Prostate gland (tissue), 2 donors: Measurements from ENCODE around the gene PDE12. TPM values are rescaled to one million over a fixed set of nuclear protein-coding genes. Genes with fewer than 3 reads are reported as not detected.
"Not testable (repeated sequence)": the region's sequence is repeated elsewhere in the genome, so short reads cannot be mapped to it uniquely, and the experiment has no call there.

Experiments
- DNase-seq: peaks from one replicate; pipeline ENCODE4 v3.0.0-alpha.2; 2019; ENCODE audit warnings: low spot score
- H3K27ac ChIP-seq, 2 donors: fragments of 200-600 bp; sonication (generic); 2 replicates each; pipeline ENCODE4 v1.5.1; 2017 to 2019
- H3K27me3 ChIP-seq: fragments of 200-600 bp; sonication (generic); replicated peaks from 2 replicates; pipeline ENCODE4 v1.5.1; 2019; ENCODE audit not compliant: insufficient read depth
- H3K36me3 ChIP-seq, 2 donors: fragments of 200-600 bp; sonication (generic); 1 replicate in 1 of 2; 2 replicates in 1 of 2; pipeline versions ENCODE4 v1.5.1 to v1.8.1; 2017 to 2019
- H3K4me1 ChIP-seq: fragments of 200-600 bp; sonication (generic); replicated peaks from 2 replicates; pipeline ENCODE4 v1.5.1; 2019
- H3K4me3 ChIP-seq, 2 donors: fragments of 200-600 bp; sonication (generic); 2 replicates each; pipeline ENCODE4 v1.5.1; 2017 to 2019
- H3K9me3 ChIP-seq: fragments of 200-600 bp; sonication (generic); 2 replicates; pipeline ENCODE4 v1.5.1; 2017
- CTCF ChIP-seq, 4 experiments: fragments of 200-600 bp in 2 of 4; fragments of 450-650 bp in 2 of 4; sonication (generic) in 2 of 4; IDR thresholded peaks; 1 replicate in 3 of 4; 2 replicates in 1 of 4; pipeline ENCODE4 v1.5.1; 2016 to 2019; ENCODE audit warnings: antibody characterized with exemption in 4 of 4, mild to moderate bottlenecking in 2 of 4, moderate library complexity in 2 of 4
- POLR2A ChIP-seq: fragments of 450-650 bp; IDR thresholded peaks from one replicate; pipeline ENCODE4 v1.6.1; 2016; ENCODE audit warnings: antibody characterized with exemption, mild to moderate bottlenecking
- POLR2AphosphoS5 ChIP-seq: sonication (generic); formaldehyde crosslinking; IDR thresholded peaks from one replicate; pipeline ENCODE4 v1.6.1; 2017; ENCODE audit warnings: antibody characterized with exemption
- WGBS: methylation state at CpG from one replicate; pipeline ENCODE4 v1.1.5; 2018; 5-methylcytosine and 5-hydroxymethylcytosine counted together
- intact Hi-C: fragments of 100-400 bp; cut with DNase I; formaldehyde crosslinking; loops from one replicate; pipeline ENCODE4 v1.14.2; 2022
- small RNA-seq, 2 donors: library from RNA; depleted of rRNA; stranded (forward); fragments of <200 nt; gene quantifications; one replicate each; pipeline ENCODE3, GENCODE V24; 2016
- total RNA-seq, 2 donors: library from RNA; depleted of rRNA; stranded (reverse); fragments of >200 nt; gene quantifications; one replicate each; pipeline ENCODE4 v1.1.0, GENCODE V29; 2016

Gene PDE12
- total RNA-seq, 2 donors from 2014 or later, result 22.8 to 23.3 TPM

GRCh38 chr3:57600195-57600594 lies 44.1 kb downstream of the PDE12 start:
- DNase-seq, result no peak
- Histone ChIP-seq H3K27me3 (no peaks in the 10 kb centered on the region), H3K27ac (no peak overlapping the region), H3K4me3 (no peak overlapping the region), H3K36me3 (no peaks in the 10 kb centered on the region), H3K9me3 (no peaks in the 10 kb centered on the region), H3K4me1 (no peaks in the 10 kb centered on the region)
- no peak for TF ChIP-seq POLR2AphosphoS5
- no peak for TF ChIP-seq POLR2A
- no peak for TF ChIP-seq CTCF (IDR thresholded peaks at IDR 0.05)
- intact Hi-C loops, result no loop called here
- WGBS, result 95% methylated on average over 2 of the region's 2 CpGs

GRCh38 chr3:57604971-57605370 lies 48.9 kb downstream of the PDE12 start:
- Histone ChIP-seq H3K36me3 (no peaks in the 10 kb centered on the region), H3K27ac (no peak overlapping the region), H3K27me3 (no peaks in the 10 kb centered on the region), H3K9me3 (no peaks in the 10 kb centered on the region), H3K4me1 (no peaks in the 10 kb centered on the region), H3K4me3 (no peak overlapping the region)
- 50% methylated on average over 2 of the region's 2 CpGs for WGBS
- no peak for DNase-seq
- intact Hi-C loops, result no loop called here
- TF ChIP-seq CTCF (IDR thresholded peaks at IDR 0.05) (no peak), POLR2AphosphoS5 (no peak), POLR2A (no peak)

- H3K36me3 ChIP-seq, result no peaks in the 10 kb centered on the region
- DNase-seq, result no peak
- no peaks in the 10 kb centered on the region for H3K4me1 ChIP-seq
- H3K9me3 ChIP-seq, result no peaks in the 10 kb centered on the region
- no peaks in the 10 kb centered on the region for H3K27me3 ChIP-seq
- H3K4me3 ChIP-seq, result no peak overlapping the region
- H3K27ac ChIP-seq, result no peak overlapping the region
- TF ChIP-seq CTCF (IDR thresholded peaks at IDR 0.05) (no peak), POLR2A (no peak), POLR2AphosphoS5 (no peak)
- intact Hi-C loops, result no loop called here
Observed at GRCh38 chr3:57605683-57606082, 49.6 kb downstream of the PDE12 start.

GRCh38 chr3:57611870-57612269 lies 55.8 kb downstream of the PDE12 start:
- H3K36me3 ChIP-seq, DNase-seq, H3K27me3 ChIP-seq, H3K27ac ChIP-seq, H3K9me3 ChIP-seq, H3K4me1 ChIP-seq, H3K4me3 ChIP-seq, intact Hi-C loops: not testable (repeated sequence)
- WGBS, result 93% methylated on average over 5 of the region's 5 CpGs

- no peak overlapping the region for H3K27ac ChIP-seq
- H3K36me3 ChIP-seq, result no peaks in the 10 kb centered on the region
- no peaks in the 10 kb centered on the region for H3K9me3 ChIP-seq
- 87% methylated on average over 3 of the region's 3 CpGs for WGBS
- H3K27me3 ChIP-seq, result no peaks in the 10 kb centered on the region
- DNase-seq, result no peak
- intact Hi-C loops, result no loop called here
- no peak overlapping the region for H3K4me3 ChIP-seq
- TF ChIP-seq POLR2AphosphoS5 (no peak), CTCF (IDR thresholded peaks at IDR 0.05) (no peak)
- H3K4me1 ChIP-seq, result no peaks in the 10 kb centered on the region
Observed at GRCh38 chr3:57616233-57616632, 60.2 kb downstream of the PDE12 start.

Small RNA genes within 50 kb of the gene (small RNA-seq; reads per million reads assigned to genes)
- 0 reads per million in 2 donors for gene RNU6-108P
- gene RNU6-1181P, result 0 reads per million in 2 donors
- gene RNU6-483P, result 0 reads per million in 2 donors

Other genes starting within 250 kb of the PDE12 start
- gene DNAH12, start 11.9 kb upstream of the PDE12 start, total RNA-seq, result 1 to 10 TPM in 1 of 2 donors, under 1 TPM in 1; 0.05 to 1.8 TPM
- 100 to 1,000 TPM; 145 to 163 TPM for gene ARF4, start 41.1 kb downstream of the PDE12 start, total RNA-seq
- gene DENND6A, start 136.8 kb downstream of the PDE12 start, total RNA-seq, result 10 to 100 TPM; 19.4 to 26.1 TPM
- gene SLMAP, start 200.0 kb downstream of the PDE12 start, total RNA-seq, result 100 to 1,000 TPM in 1 of 2 donors, 10 to 100 TPM in 1; 76.3 to 131 TPM